Loucy (cell line): ENCODE results near the gene RAN.

Experiments used
- H2AFZ ChIP-seq: fragments of 200-600 bp; sonication (generic); 2 replicates; pipeline ENCODE4 v1.6.0; 2016; ENCODE audit warnings: antibody characterized with exemption, mild to moderate bottlenecking, low read length, moderate library complexity
- H3F3A ChIP-seq: fragments of 200-600 bp; 2 replicates; pipeline ENCODE4 v1.6.0; 2016; ENCODE audit warnings: antibody characterized with exemption, low read depth, mild to moderate bottlenecking
- H3K27me3 ChIP-seq: fragments of 200-600 bp; sonication (generic); 2 replicates; pipeline ENCODE4 v1.6.1; 2014; ENCODE audit warnings: low read length, mild to moderate bottlenecking; ENCODE audit not compliant: insufficient read depth, poor library complexity, severe bottlenecking
- H3K36me3 ChIP-seq: fragments of 200-600 bp; sonication (generic); 2 replicates; pipeline ENCODE4 v1.6.1; 2016; ENCODE audit warnings: low read length; ENCODE audit not compliant: insufficient read depth
- H3K4me1 ChIP-seq: fragments of 200-600 bp; sonication (generic); 2 replicates; pipeline ENCODE4 v1.5.1; 2014; ENCODE audit warnings: low read length, mild to moderate bottlenecking; ENCODE audit not compliant: insufficient read depth, poor library complexity, severe bottlenecking
- H3K4me2 ChIP-seq: fragments of 200-600 bp; sonication (generic); 2 replicates; pipeline ENCODE4 v1.6.0; 2014; ENCODE audit warnings: antibody characterized with exemption, low read length, low read depth, mild to moderate bottlenecking; ENCODE audit not compliant: poor library complexity, severe bottlenecking
- H3K4me3 ChIP-seq: fragments of 200-600 bp; sonication (generic); 2 replicates; pipeline ENCODE4 v1.5.1; 2014; ENCODE audit warnings: low read length, mild to moderate bottlenecking, mixed read lengths; ENCODE audit not compliant: poor library complexity, severe bottlenecking
- H3K79me2 ChIP-seq: fragments of 200-600 bp; sonication (generic); 2 replicates; pipeline ENCODE4 v1.6.1; 2014; ENCODE audit warnings: low read length; ENCODE audit not compliant: insufficient read depth
- H3K9ac ChIP-seq: fragments of 200-600 bp; sonication (generic); 2 replicates; pipeline ENCODE4 v1.6.0; 2014; ENCODE audit warnings: mild to moderate bottlenecking, low read depth, low read length, moderate library complexity; ENCODE audit not compliant: poor library complexity, severe bottlenecking
- H3K9me2 ChIP-seq: fragments of 200-600 bp; sonication (generic); replicated peaks from 2 replicates; pipeline ENCODE4 v1.6.1; 2016; ENCODE audit warnings: low read depth, low read length, mixed read lengths
- H3K9me3 ChIP-seq: fragments of 200-600 bp; sonication (generic); 2 replicates; pipeline ENCODE4 v1.6.1; 2014; ENCODE audit warnings: mild to moderate bottlenecking, antibody characterized with exemption, low read length, low read depth; ENCODE audit not compliant: insufficient read depth
- H4K20me1 ChIP-seq: fragments of 200-600 bp; sonication (generic); 2 replicates; pipeline ENCODE4 v1.6.0; 2014; ENCODE audit warnings: antibody characterized with exemption, low read length, mild to moderate bottlenecking; ENCODE audit not compliant: insufficient read depth, poor library complexity, severe bottlenecking
- CTCF ChIP-seq: fragments of 200-600 bp; sonication (generic); conservative IDR thresholded peaks from 2 replicates; pipeline ENCODE4 v1.5.1; 2014; ENCODE audit warnings: mild to moderate bottlenecking, antibody characterized with exemption, low read length
- EZH2phosphoT487 ChIP-seq: fragments of 200-600 bp; IDR thresholded peaks from 2 replicates; pipeline ENCODE4 v1.6.1; 2018; ENCODE audit warnings: antibody characterized with exemption, mild to moderate bottlenecking, moderate library complexity, borderline replicate concordance

The RAN gene

DNA sequence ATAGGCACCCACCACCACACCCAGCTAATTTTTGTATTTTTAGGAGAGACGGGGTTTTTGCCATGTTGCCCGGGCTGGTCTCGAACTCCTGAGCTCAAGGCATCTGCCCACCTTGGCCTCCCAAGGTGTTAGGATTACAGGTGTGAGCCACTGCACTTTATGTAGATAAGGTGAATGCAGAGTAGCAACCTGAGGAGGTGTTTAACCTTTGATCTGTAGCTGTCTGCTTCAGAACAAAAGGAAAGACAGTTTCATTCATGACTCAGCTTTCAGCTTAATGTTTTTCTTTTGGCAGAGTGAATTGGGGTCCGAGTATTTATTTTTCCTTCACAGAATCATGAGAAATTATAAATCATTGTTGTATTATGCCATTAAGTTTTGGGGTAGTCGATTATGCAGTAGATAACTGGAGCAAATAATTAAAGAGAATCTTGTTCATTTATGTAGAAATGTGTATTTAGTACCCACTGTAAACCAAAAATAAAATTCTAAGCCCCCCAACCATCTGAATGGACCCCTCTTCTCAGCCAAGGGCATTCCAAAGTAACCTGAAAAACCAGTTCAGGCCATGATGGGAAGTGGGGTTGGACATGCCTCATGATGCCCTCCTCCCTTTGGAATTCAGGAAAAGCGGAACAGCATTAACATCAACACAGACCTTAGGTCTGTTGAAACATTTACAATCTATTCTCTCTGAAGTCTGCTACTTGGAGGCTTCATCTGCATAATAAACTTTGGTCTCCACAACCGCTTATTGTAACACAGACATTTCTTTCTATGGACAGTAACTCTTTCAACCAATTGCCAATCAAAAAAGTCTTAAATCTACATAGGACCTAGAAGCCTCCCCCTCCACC, 22.1 kb upstream of the RAN start:
- Histone ChIP-seq H4K20me1 (no peaks in the 10 kb centered on the region), H2AFZ (no peak overlapping the region), H3K9ac (no peak overlapping the region), H3K79me2 (no peaks in the 10 kb centered on the region), H3F3A (no peaks in the 10 kb centered on the region), H3K9me2 (no peaks in the 10 kb centered on the region), H3K36me3 (no peaks in the 10 kb centered on the region), H3K4me2 (no peak overlapping the region), H3K4me1 (no peaks in the 10 kb centered on the region), H3K9me3 (no peaks in the 10 kb centered on the region), H3K4me3 (no peak overlapping the region), H3K27me3 (no peaks in the 10 kb centered on the region)
- no peak for TF ChIP-seq EZH2phosphoT487
- no peak for TF ChIP-seq CTCF

DNA sequence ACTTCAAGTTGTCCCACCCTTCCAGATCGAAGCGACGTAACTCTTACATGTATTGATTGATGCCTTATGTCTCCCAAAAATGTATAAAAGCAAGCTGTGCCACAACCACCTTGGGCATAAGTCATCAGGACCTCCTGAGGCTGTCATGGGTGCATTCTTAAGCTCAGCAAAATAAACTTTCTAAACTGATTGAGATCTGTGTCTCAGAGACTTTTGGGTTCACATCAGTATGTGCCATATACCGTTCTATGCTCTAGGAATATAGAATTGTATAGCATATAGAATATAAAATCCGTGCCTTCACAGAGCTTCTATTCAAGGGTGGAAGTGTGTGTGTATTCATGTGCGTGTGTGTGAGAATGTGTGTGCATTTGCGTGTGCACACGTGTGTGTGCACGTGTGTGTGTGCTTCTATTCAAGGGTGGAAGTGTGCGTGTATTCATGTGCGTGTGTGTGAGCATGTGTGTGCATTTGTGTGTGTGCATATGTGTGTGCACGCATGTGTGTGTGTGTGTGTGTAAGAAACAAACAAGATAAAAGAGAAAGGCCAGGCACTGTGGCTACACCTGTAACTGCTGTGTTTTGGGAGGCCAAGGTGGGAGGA, 21.3 kb upstream of the RAN start:
- H3K4me1 ChIP-seq: no peaks in the 10 kb centered on the region
- H4K20me1 ChIP-seq: no peaks in the 10 kb centered on the region
- H3K9me2 ChIP-seq: no peaks in the 10 kb centered on the region
- no peak overlapping the region for H3K9ac ChIP-seq
- no peaks in the 10 kb centered on the region for H3K79me2 ChIP-seq
- H3F3A ChIP-seq: no peaks in the 10 kb centered on the region
- no peak overlapping the region for H3K4me2 ChIP-seq
- H3K27me3 ChIP-seq: no peaks in the 10 kb centered on the region
- H3K36me3 ChIP-seq: no peaks in the 10 kb centered on the region
- H3K4me3 ChIP-seq: no peak overlapping the region
- no peak overlapping the region for H2AFZ ChIP-seq
- TF ChIP-seq EZH2phosphoT487 (no peak), CTCF (no peak)
- no peaks in the 10 kb centered on the region for H3K9me3 ChIP-seq

DNA sequence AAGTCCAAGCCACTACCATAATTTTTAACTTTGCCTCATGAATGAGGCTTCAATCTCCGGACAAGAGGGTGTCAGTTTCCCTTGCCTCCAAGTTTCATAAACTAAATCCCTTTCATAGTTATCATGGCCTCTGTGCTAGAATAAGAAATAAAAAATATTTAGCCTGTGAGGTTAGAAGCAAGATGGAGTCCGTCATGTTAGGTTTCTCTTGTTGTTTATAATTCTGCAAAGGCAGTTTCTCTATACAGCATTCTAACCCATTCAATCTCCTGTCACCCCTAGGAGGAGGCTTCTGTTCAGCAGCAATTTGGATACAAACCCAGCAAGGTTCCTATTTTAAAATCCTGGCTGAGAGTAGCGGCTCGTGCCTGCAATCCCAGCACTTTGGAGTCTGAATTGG, 15.8 kb upstream of the RAN start:
- H3K27me3 ChIP-seq: no peaks in the 10 kb centered on the region
- H3K4me3 ChIP-seq: no peak overlapping the region
- H3K9me2 ChIP-seq: no peaks in the 10 kb centered on the region
- no peak overlapping the region for H3K4me2 ChIP-seq
- TF ChIP-seq EZH2phosphoT487: no peak
- no peak for TF ChIP-seq CTCF
- no peaks in the 10 kb centered on the region for H3K36me3 ChIP-seq
- no peak overlapping the region for H2AFZ ChIP-seq
- no peaks in the 10 kb centered on the region for H3F3A ChIP-seq
- H3K4me1 ChIP-seq: no peaks in the 10 kb centered on the region
- H3K79me2 ChIP-seq: no peaks in the 10 kb centered on the region
- no peaks in the 10 kb centered on the region for H4K20me1 ChIP-seq
- no peak overlapping the region for H3K9ac ChIP-seq
- no peaks in the 10 kb centered on the region for H3K9me3 ChIP-seq
